SK-N-SH (cell line): Measurements from ENCODE around the gene HS1BP3.

Experiments
- CTCF ChIP-seq: fragments of 200-600 bp; sonication (generic); IDR thresholded peaks from 2 replicates; pipeline ENCODE4 v1.6.1; 2017; ENCODE audit warnings: antibody characterized with exemption, mild to moderate bottlenecking, moderate library complexity
- JUND ChIP-seq: IDR thresholded peaks from 2 replicates; pipeline ENCODE4 v1.4.0; 2012
- REST ChIP-seq: IDR thresholded peaks from 2 replicates; pipeline ENCODE4 v1.6.1; 2012; ENCODE audit warnings: mild to moderate bottlenecking, low read depth, low read length, moderate library complexity

GRCh38 chr2:20567926-20568179 is 83.0 kb downstream of the HS1BP3 start:
- TF ChIP-seq JUND, result no peak
- TF ChIP-seq CTCF, result no peak
- no peak for TF ChIP-seq REST
